ENCODE data around the gene SOX5. TPM values are rescaled to one million over a fixed set of nuclear protein-coding genes. Genes with fewer than 3 reads are reported as not detected.

Gene SOX5
- total and polyA plus RNA-seq, 2 donors (not counting 1 experiment from before 2014, with no cell fraction given): 3.9 to 17.2 TPM

DNA sequence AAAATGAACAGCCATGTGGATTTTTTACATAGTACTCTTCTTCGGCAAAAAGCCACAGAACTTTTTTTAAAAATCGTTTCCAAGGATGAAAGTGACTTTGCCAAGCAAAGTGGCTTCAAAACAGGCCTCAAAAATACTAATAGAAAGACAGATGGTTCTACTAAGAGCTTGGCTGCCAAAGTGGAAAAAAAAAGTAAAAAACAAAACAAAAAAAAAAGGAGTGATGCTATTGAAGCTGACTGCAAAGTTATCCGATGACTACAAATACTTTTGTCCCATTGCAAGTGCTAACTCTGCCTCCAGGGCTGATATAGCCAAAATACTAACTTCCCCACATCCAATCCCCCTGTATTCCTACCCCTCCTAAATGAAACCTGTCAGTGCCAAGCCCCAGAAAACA is 277.6 kb downstream of the SOX5 start:
- Histone ChIP-seq H3K36me3 (replicated peaks in 1 of 2; ENCODE audit: control extremely low read depth in 1 of 2, control insufficient read depth in 1 of 2, extremely low read depth in 1 of 2, insufficient read depth in 2 of 2, low read length in 1 of 2) (no peaks in the 10 kb centered on the region), H3K4me1 (ENCODE audit: control insufficient read depth in 2 of 2, insufficient read depth in 2 of 2, low read length in 2 of 2) (no peaks in the 10 kb centered on the region), H3K27me3 (replicated peaks in 1 of 4; ENCODE audit: control extremely low read depth in 1 of 4, control insufficient read depth in 3 of 4, insufficient read depth in 4 of 4, low read length in 3 of 4) (no peaks in the 10 kb centered on the region), H3K9ac (ENCODE audit: low read length) (no peak overlapping the region), H3K9me3 (ENCODE audit: control extremely low read depth in 1 of 3, control insufficient read depth in 2 of 3, insufficient read depth in 1 of 3, low read length in 2 of 3) (no peaks in the 10 kb centered on the region), H3K79me2 (ENCODE audit: control insufficient read depth, insufficient read depth, low read length) (no peaks in the 10 kb centered on the region), H3K4me2 (replicated peaks; ENCODE audit: low read depth, low read length, poor library complexity, severe bottlenecking) (no peak overlapping the region), H3K27ac (ENCODE audit: low read length in 2 of 2) (no peak overlapping the region), H4K20me1 (ENCODE audit: control insufficient read depth, insufficient read depth, low read length, poor library complexity, severe bottlenecking) (no peaks in the 10 kb centered on the region), H3K4me3 (ENCODE audit: control extremely low read depth in 1 of 5, extremely low read depth in 1 of 5, insufficient read depth in 1 of 5, low read depth in 2 of 5, low read length in 4 of 5) (no peak overlapping the region), H2AFZ (ENCODE audit: insufficient read depth, low read depth, low read length, poor library complexity, severe bottlenecking) (no peak overlapping the region)
- Mint-ChIP-seq H3K27me3 (no peaks in the 10 kb centered on the region), H3K27ac (no peak overlapping the region), H3K4me1 (peaks cover 2% of the 10 kb centered on the region), H3K9me3 (ENCODE audit: insufficient read depth) (no peaks in the 10 kb centered on the region), H3K4me3 (no peak overlapping the region)
- POLR2A ChIA-PET: no interaction called here
- WGBS (ENCODE audit: insufficient coverage): 100% methylated on average over 1 of the region's 3 CpGs
- CTCF ChIA-PET: interaction anchor here (0.7 kb wide), 1 partner anchor 260 kb away, joined by 3 read pairs; no protein-coding TSS in a partner anchor
- no peak for ATAC-seq (ENCODE audit: low read depth)
- DNase-seq: no peak
- TF ChIP-seq, protein P1, sequence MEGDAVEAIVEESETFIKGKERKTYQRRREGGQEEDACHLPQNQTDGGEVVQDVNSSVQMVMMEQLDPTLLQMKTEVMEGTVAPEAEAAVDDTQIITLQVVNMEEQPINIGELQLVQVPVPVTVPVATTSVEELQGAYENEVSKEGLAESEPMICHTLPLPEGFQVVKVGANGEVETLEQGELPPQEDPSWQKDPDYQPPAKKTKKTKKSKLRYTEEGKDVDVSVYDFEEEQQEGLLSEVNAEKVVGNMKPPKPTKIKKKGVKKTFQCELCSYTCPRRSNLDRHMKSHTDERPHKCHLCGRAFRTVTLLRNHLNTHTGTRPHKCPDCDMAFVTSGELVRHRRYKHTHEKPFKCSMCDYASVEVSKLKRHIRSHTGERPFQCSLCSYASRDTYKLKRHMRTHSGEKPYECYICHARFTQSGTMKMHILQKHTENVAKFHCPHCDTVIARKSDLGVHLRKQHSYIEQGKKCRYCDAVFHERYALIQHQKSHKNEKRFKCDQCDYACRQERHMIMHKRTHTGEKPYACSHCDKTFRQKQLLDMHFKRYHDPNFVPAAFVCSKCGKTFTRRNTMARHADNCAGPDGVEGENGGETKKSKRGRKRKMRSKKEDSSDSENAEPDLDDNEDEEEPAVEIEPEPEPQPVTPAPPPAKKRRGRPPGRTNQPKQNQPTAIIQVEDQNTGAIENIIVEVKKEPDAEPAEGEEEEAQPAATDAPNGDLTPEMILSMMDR (IDR thresholded peaks at IDR 0.05): no peak
- no peak for TF ChIP-seq EZH2 (IDR thresholded peaks at IDR 0.05; ENCODE audit: borderline replicate concordance, insufficient read depth, low read depth, low read length, poor library complexity, severe bottlenecking)
- intact Hi-C loops (cut with micrococcal nuclease): no loop called here

DNA sequence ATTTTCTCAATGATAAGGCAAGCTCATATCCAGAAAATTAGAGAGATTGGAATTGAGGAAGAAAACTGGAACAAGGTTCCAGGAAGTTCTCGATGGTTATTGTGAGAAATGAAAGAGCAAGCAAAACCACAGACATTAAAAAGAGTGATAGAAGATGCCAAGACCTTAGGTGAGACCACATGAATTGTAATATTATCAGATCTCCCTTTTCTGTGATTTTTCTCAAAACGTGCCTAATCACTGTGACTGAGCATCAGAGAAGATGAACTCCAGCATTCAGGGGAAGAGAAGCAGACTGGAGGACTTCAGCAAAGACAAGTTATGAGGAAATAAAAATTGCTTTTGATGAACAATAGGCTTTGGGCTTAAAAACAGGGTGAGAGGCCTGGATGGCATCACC is 278.8 kb downstream of the SOX5 start:
- Histone ChIP-seq H3K27me3 (replicated peaks in 1 of 4; ENCODE audit: control extremely low read depth in 1 of 4, control insufficient read depth in 3 of 4, insufficient read depth in 4 of 4, low read length in 3 of 4) (no peaks in the 10 kb centered on the region), H3K27ac (ENCODE audit: low read length in 2 of 2) (no peak overlapping the region), H4K20me1 (ENCODE audit: control insufficient read depth, insufficient read depth, low read length, poor library complexity, severe bottlenecking) (no peaks in the 10 kb centered on the region), H3K9me3 (ENCODE audit: control extremely low read depth in 1 of 3, control insufficient read depth in 2 of 3, insufficient read depth in 1 of 3, low read length in 2 of 3) (no peaks in the 10 kb centered on the region), H3K4me3 (ENCODE audit: control extremely low read depth in 1 of 5, extremely low read depth in 1 of 5, insufficient read depth in 1 of 5, low read depth in 2 of 5, low read length in 4 of 5) (no peak overlapping the region), H3K79me2 (ENCODE audit: control insufficient read depth, insufficient read depth, low read length) (no peaks in the 10 kb centered on the region), H2AFZ (ENCODE audit: insufficient read depth, low read depth, low read length, poor library complexity, severe bottlenecking) (no peak overlapping the region), H3K36me3 (replicated peaks in 1 of 2; ENCODE audit: control extremely low read depth in 1 of 2, control insufficient read depth in 1 of 2, extremely low read depth in 1 of 2, insufficient read depth in 2 of 2, low read length in 1 of 2) (no peaks in the 10 kb centered on the region), H3K4me1 (ENCODE audit: control insufficient read depth in 2 of 2, insufficient read depth in 2 of 2, low read length in 2 of 2) (no peaks in the 10 kb centered on the region), H3K4me2 (replicated peaks; ENCODE audit: low read depth, low read length, poor library complexity, severe bottlenecking) (no peak overlapping the region), H3K9ac (ENCODE audit: low read length) (no peak overlapping the region)
- Mint-ChIP-seq H3K4me3 (no peak overlapping the region), H3K4me1 (peaks cover 2% of the 10 kb centered on the region), H3K9me3 (ENCODE audit: insufficient read depth) (no peaks in the 10 kb centered on the region), H3K27me3 (no peaks in the 10 kb centered on the region), H3K27ac (no peak overlapping the region)
- POLR2A ChIA-PET: no interaction called here
- intact Hi-C loops (cut with micrococcal nuclease): no loop called here
- TF ChIP-seq EZH2 (IDR thresholded peaks at IDR 0.05; ENCODE audit: borderline replicate concordance, insufficient read depth, low read depth, low read length, poor library complexity, severe bottlenecking): no peak
- TF ChIP-seq, protein P1 (IDR thresholded peaks at IDR 0.05): no peak
- DNase-seq (no peak), ATAC-seq (ENCODE audit: low read depth) (no peak)
- CTCF ChIA-PET: no interaction called here
- no CpG with 5 or more reads among the region's 2 CpGs for whole genome bisulfite sequencing (ENCODE audit: insufficient coverage)

All from B cell (primary cell).